HEK293 (cell line): ENCODE results near the gene IREB2.

ENCODE experiments used
- FEZF1 ChIP-seq: fragments of 450-650 bp; formaldehyde crosslinking; IDR thresholded peaks from 2 replicates; pipeline ENCODE4 v1.5.1; 2016; ENCODE audit warnings: missing biosample characterization, missing genetic modification characterization
- HOXC10 ChIP-seq: sonication (generic); formaldehyde crosslinking; IDR thresholded peaks from 2 replicates; pipeline ENCODE4 v1.8.1; 2023; ENCODE audit warnings: mild to moderate bottlenecking, missing genetic modification reagents
- KLF10 ChIP-seq: fragments of 450-650 bp; IDR thresholded peaks from 2 replicates; pipeline ENCODE4 v1.5.1; 2018; ENCODE audit warnings: missing biosample characterization, mild to moderate bottlenecking, missing genetic modification characterization
- MEIS1 ChIP-seq: sonication (generic); formaldehyde crosslinking; IDR thresholded peaks from 2 replicates; pipeline ENCODE4 v1.8.1; 2022; ENCODE audit warnings: missing genetic modification reagents, mild to moderate bottlenecking, borderline replicate concordance
- MZF1 ChIP-seq: fragments of 450-650 bp; formaldehyde crosslinking; IDR thresholded peaks from 2 replicates; pipeline ENCODE4 v1.5.1; 2017; ENCODE audit warnings: missing biosample characterization, missing genetic modification characterization, borderline replicate concordance
- PBX3 ChIP-seq: sonication (generic); formaldehyde crosslinking; IDR thresholded peaks from 2 replicates; pipeline ENCODE4 v1.8.1; 2022; ENCODE audit warnings: mild to moderate bottlenecking, moderate library complexity, missing genetic modification reagents
- PRDM1 ChIP-seq: fragments of 450-650 bp; formaldehyde crosslinking; IDR thresholded peaks from 2 replicates; pipeline ENCODE4; 2016; ENCODE audit warnings: missing biosample characterization, missing genetic modification characterization
- SCRT1 ChIP-seq: fragments of 450-650 bp; formaldehyde crosslinking; IDR thresholded peaks from 2 replicates; pipeline ENCODE4 v1.5.1; 2016; ENCODE audit warnings: missing biosample characterization, missing genetic modification characterization, borderline replicate concordance
- ZFP37 ChIP-seq: fragments of 450-650 bp; formaldehyde crosslinking; IDR thresholded peaks from 2 replicates; pipeline ENCODE4 v1.5.1; 2016; ENCODE audit warnings: missing biosample characterization, missing genetic modification characterization
- ZNF146 ChIP-seq: fragments of 450-650 bp; formaldehyde crosslinking; IDR thresholded peaks from 2 replicates; pipeline ENCODE4 v1.5.1; 2016; ENCODE audit warnings: missing biosample characterization, missing genetic modification characterization
- ZNF248 ChIP-seq: fragments of 450-650 bp; formaldehyde crosslinking; IDR thresholded peaks from 2 replicates; pipeline ENCODE4 v1.5.1; 2017; ENCODE audit warnings: missing biosample characterization, missing genetic modification characterization
- ZNF280C ChIP-seq: fragments of 450-650 bp; formaldehyde crosslinking; IDR thresholded peaks from 2 replicates; pipeline ENCODE4 v1.5.1; 2016; ENCODE audit warnings: missing biosample characterization, missing genetic modification characterization
- ZNF280D ChIP-seq: fragments of 450-650 bp; formaldehyde crosslinking; IDR thresholded peaks from 2 replicates; pipeline ENCODE4 v1.5.1; 2016; ENCODE audit warnings: missing biosample characterization, missing genetic modification characterization
- ZNF302 ChIP-seq: fragments of 450-650 bp; formaldehyde crosslinking; IDR thresholded peaks from 2 replicates; pipeline ENCODE4 v1.5.1; 2016; ENCODE audit warnings: missing biosample characterization, missing genetic modification characterization, low read depth
- ZNF311 ChIP-seq: fragments of 450-650 bp; formaldehyde crosslinking; IDR thresholded peaks from 2 replicates; pipeline ENCODE4 v1.5.1; 2017; ENCODE audit warnings: missing biosample characterization, missing genetic modification characterization, borderline replicate concordance
- ZNF354C ChIP-seq: fragments of 450-650 bp; formaldehyde crosslinking; IDR thresholded peaks from 2 replicates; pipeline ENCODE4 v1.5.1; 2016; ENCODE audit warnings: missing biosample characterization, missing genetic modification characterization, low read depth, borderline replicate concordance
- ZNF362 ChIP-seq: fragments of 450-650 bp; formaldehyde crosslinking; IDR thresholded peaks from 2 replicates; pipeline ENCODE4 v1.5.1; 2016; ENCODE audit warnings: missing biosample characterization, missing genetic modification characterization
- ZNF426 ChIP-seq: fragments of 450-650 bp; formaldehyde crosslinking; IDR thresholded peaks from 2 replicates; pipeline ENCODE4 v1.5.1; 2017; ENCODE audit warnings: missing biosample characterization, missing genetic modification characterization, mild to moderate bottlenecking, inconsistent platforms, moderate library complexity
- ZNF501 ChIP-seq: fragments of 450-650 bp; formaldehyde crosslinking; IDR thresholded peaks from 2 replicates; pipeline ENCODE4 v1.5.1; 2016; ENCODE audit warnings: missing biosample characterization, missing genetic modification characterization
- ZNF513 ChIP-seq: fragments of 450-650 bp; IDR thresholded peaks from 2 replicates; pipeline ENCODE4 v1.5.1; 2018; ENCODE audit warnings: missing biosample characterization, missing genetic modification characterization
- ZNF514 ChIP-seq: fragments of 450-650 bp; formaldehyde crosslinking; IDR thresholded peaks from 2 replicates; pipeline ENCODE4 v1.5.1; 2016; ENCODE audit warnings: missing biosample characterization, missing genetic modification characterization
- ZNF561 ChIP-seq: fragments of 450-650 bp; IDR thresholded peaks from 2 replicates; pipeline ENCODE4 v1.5.1; 2018; ENCODE audit warnings: missing biosample characterization, missing genetic modification characterization, borderline replicate concordance
- ZNF600 ChIP-seq: fragments of 450-650 bp; formaldehyde crosslinking; IDR thresholded peaks from 2 replicates; pipeline ENCODE4 v1.5.1; 2016; ENCODE audit warnings: missing biosample characterization, missing genetic modification characterization
- ZNF704 ChIP-seq: fragments of 450-650 bp; formaldehyde crosslinking; IDR thresholded peaks from 2 replicates; pipeline ENCODE4 v1.5.1; 2016; ENCODE audit warnings: missing biosample characterization, missing genetic modification characterization
- ZNF777 ChIP-seq: fragments of 450-650 bp; formaldehyde crosslinking; IDR thresholded peaks from 2 replicates; pipeline ENCODE4 v1.5.1; 2017; ENCODE audit warnings: missing biosample characterization, missing genetic modification characterization, borderline replicate concordance
- ZNF843 ChIP-seq: fragments of 450-650 bp; formaldehyde crosslinking; IDR thresholded peaks from 2 replicates; pipeline ENCODE4 v1.5.1; 2016; ENCODE audit warnings: missing biosample characterization, missing genetic modification characterization
- ZSCAN18 ChIP-seq: fragments of 450-650 bp; formaldehyde crosslinking; IDR thresholded peaks from 2 replicates; pipeline ENCODE4 v1.5.1; 2016; ENCODE audit warnings: missing biosample characterization, missing genetic modification characterization
- ZXDB ChIP-seq: fragments of 450-650 bp; formaldehyde crosslinking; IDR thresholded peaks from 2 replicates; pipeline ENCODE4 v1.5.1; 2016; ENCODE audit warnings: missing biosample characterization, missing genetic modification characterization

IREB2 gene

GRCh38 chr15:78506971-78507830 lies 69.2 kb downstream of the IREB2 start, which contains the start of gene HYKK (continued):
- peak; percentile 96 for TF ChIP-seq ZXDB (tag by site-specific recombination)
- TF ChIP-seq ZNF280C (tag by site-specific recombination): no peak
- peak; percentile 68; the same call in 1 of the 2 replicates for TF ChIP-seq ZNF777 (tag by site-specific recombination)
- TF ChIP-seq MEIS1 (CRISPR knock-in tag): no peak
- TF ChIP-seq ZNF561 (tag by site-specific recombination): no peak
- TF ChIP-seq PRDM1: no peak
- no peak for TF ChIP-seq SCRT1
- no peak for TF ChIP-seq ZNF426 (tag by site-specific recombination)
- peak; percentile 68; the same call in 1 of the 2 replicates for TF ChIP-seq ZFP37 (tag by site-specific recombination)
- no peak for TF ChIP-seq ZNF248 (tag by site-specific recombination)
- peak; percentile 75 for TF ChIP-seq ZNF600 (tag by site-specific recombination)
- no peak for TF ChIP-seq ZSCAN18 (tag by site-specific recombination)
- TF ChIP-seq ZNF280D (tag by site-specific recombination): no peak
- TF ChIP-seq PBX3 (CRISPR knock-in tag): peak; percentile 58; the same call in 1 of the 2 replicates
- no peak for TF ChIP-seq ZNF704
- no peak for TF ChIP-seq ZNF354C (tag by site-specific recombination)
- peak; percentile 29; the same call in 1 of the 2 replicates for TF ChIP-seq ZNF501 (tag by site-specific recombination)
- TF ChIP-seq ZNF513: no peak
- no peak for TF ChIP-seq ZNF302 (tag by site-specific recombination)
- TF ChIP-seq ZNF311: no peak
- no peak for TF ChIP-seq HOXC10 (CRISPR knock-in tag)
- TF ChIP-seq FEZF1 (tag by site-specific recombination): no peak
- peak; percentile 62 for TF ChIP-seq KLF10 (tag by site-specific recombination)
- TF ChIP-seq ZNF362 (tag by site-specific recombination): peak; percentile 91; the same call in 1 of the 2 replicates
- no peak for TF ChIP-seq MZF1
- TF ChIP-seq ZNF146 (tag by site-specific recombination): no peak
- TF ChIP-seq ZNF514 (tag by site-specific recombination): no peak
- no peak for TF ChIP-seq ZNF843 (tag by site-specific recombination)
